Lower lobe of right lung (tissue), 2 donors: Measurements from ENCODE around the gene ARHGAP22. TPM values are rescaled to one million over a fixed set of nuclear protein-coding genes. Genes with fewer than 3 reads are reported as not detected.
A peak's percentile ranks its signal among the peaks of the same experiment; 100 is the strongest.

Source experiments
- ATAC-seq, 2 donors: fragments of 200-7000 bp; cut with Tn5 transposase; one replicate each; pipeline ENCODE4 v1.9.1; 2020 to 2022; ENCODE audit warnings: mild to moderate bottlenecking in 2 of 2, moderate library complexity in 2 of 2
- DNase-seq: peaks from one replicate; pipeline ENCODE4 v3.0.0-alpha.2; 2020
- H3K27ac ChIP-seq: fragments of 200-600 bp; one replicate; pipeline ENCODE4 v1.8.0; 2022
- H3K27me3 ChIP-seq: fragments of 200-600 bp; one replicate; pipeline ENCODE4 v1.8.0; 2022; ENCODE audit warnings: low read depth
- H3K36me3 ChIP-seq: fragments of 200-600 bp; one replicate; pipeline ENCODE4 v1.8.0; 2022; ENCODE audit warnings: mild to moderate bottlenecking
- H3K4me1 ChIP-seq: fragments of 200-600 bp; one replicate; pipeline ENCODE4 v1.8.0; 2022
- H3K4me3 ChIP-seq: fragments of 200-600 bp; one replicate; pipeline ENCODE4 v1.8.0; 2022; ENCODE audit warnings: mild to moderate bottlenecking
- H3K9me3 ChIP-seq: fragments of 200-600 bp; one replicate; pipeline ENCODE4 v1.8.0; 2022
- intact Hi-C: fragments of 100-400 bp; cut with DNase I; formaldehyde crosslinking; loops from one replicate; pipeline ENCODE4 v1.11.0; 2022
- total RNA-seq: library from RNA; stranded (reverse); fragmentation: NEBNext Ultra II Directional; extraction: Animal tissue kit (Norgen Biotek cat#: 25700); gene quantifications from one replicate; pipeline ENCODE4 v1.2.1, GENCODE V29; 2021
- TF ChIP-seq, protein P1 (sequence below): fragments of 200-600 bp; IDR thresholded peaks from one replicate; pipeline ENCODE4 v1.8.0; 2022; ENCODE audit warnings: antibody characterized with exemption, mild to moderate bottlenecking
- donor health status: DM: no; HTN: yes; CAD: no; lungs with severe emphysema.

ARHGAP22 gene
- total RNA-seq, 1 donor from 2014 or later: 9.6 TPM

DNA sequence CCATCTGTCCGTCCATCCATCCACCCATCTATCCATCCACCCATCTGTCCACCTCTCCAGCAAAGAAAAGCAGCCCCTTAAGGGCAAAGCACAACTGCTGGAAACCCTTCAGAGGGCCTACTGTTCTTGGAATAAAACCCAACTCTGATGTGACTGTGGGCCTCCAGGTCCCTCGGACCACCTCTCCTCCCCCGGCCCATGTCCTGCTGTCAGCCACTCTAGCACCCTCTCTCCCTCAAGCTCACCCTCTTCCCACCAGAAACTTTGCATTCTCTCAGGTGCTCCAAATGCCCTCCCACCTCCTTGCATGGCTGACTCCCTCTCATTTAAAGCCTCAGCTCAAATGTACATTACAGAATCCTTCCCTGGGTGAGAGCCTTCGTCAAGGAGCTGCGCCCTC, 110.3 kb downstream of the ARHGAP22 start:
- no peaks in the 10 kb centered on the region for H3K36me3 ChIP-seq
- H3K27ac ChIP-seq: no peak overlapping the region
- DNase-seq: no peak
- H3K9me3 ChIP-seq: no peaks in the 10 kb centered on the region
- TF ChIP-seq, protein P1, sequence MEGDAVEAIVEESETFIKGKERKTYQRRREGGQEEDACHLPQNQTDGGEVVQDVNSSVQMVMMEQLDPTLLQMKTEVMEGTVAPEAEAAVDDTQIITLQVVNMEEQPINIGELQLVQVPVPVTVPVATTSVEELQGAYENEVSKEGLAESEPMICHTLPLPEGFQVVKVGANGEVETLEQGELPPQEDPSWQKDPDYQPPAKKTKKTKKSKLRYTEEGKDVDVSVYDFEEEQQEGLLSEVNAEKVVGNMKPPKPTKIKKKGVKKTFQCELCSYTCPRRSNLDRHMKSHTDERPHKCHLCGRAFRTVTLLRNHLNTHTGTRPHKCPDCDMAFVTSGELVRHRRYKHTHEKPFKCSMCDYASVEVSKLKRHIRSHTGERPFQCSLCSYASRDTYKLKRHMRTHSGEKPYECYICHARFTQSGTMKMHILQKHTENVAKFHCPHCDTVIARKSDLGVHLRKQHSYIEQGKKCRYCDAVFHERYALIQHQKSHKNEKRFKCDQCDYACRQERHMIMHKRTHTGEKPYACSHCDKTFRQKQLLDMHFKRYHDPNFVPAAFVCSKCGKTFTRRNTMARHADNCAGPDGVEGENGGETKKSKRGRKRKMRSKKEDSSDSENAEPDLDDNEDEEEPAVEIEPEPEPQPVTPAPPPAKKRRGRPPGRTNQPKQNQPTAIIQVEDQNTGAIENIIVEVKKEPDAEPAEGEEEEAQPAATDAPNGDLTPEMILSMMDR: no peak
- ATAC-seq: no peak
- no peaks in the 10 kb centered on the region for H3K27me3 ChIP-seq
- intact Hi-C loops: no loop called here
- H3K4me1 ChIP-seq: no peaks in the 10 kb centered on the region
- no peak overlapping the region for H3K4me3 ChIP-seq

DNA sequence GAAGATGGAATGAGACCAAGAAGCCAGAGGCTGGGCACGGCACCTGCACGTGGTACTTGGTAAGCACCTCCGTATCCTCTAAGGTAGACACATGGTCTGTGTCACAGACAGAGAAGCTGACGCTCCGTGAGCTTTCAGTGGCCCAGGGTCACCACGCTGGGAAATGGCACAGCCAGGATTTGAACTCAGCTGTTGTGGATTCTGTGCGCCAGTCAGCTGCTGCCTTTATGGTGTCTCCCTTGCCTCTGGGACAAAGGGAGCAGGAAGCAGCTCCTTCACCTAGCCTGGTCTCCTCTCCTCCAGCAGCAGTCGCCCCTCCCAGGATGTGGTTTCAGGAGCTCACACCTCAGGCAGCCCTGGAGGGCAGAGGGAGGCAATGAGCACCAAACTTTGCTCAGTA, 110.8 kb downstream of the ARHGAP22 start:
- TF ChIP-seq, protein P1: no peak
- Histone ChIP-seq H3K4me3 (no peak overlapping the region), H3K9me3 (no peaks in the 10 kb centered on the region), H3K36me3 (no peaks in the 10 kb centered on the region), H3K4me1 (no peaks in the 10 kb centered on the region), H3K27me3 (no peaks in the 10 kb centered on the region), H3K27ac (no peak overlapping the region)
- no peak for ATAC-seq
- intact Hi-C loops: no loop called here
- DNase-seq: no peak

DNA sequence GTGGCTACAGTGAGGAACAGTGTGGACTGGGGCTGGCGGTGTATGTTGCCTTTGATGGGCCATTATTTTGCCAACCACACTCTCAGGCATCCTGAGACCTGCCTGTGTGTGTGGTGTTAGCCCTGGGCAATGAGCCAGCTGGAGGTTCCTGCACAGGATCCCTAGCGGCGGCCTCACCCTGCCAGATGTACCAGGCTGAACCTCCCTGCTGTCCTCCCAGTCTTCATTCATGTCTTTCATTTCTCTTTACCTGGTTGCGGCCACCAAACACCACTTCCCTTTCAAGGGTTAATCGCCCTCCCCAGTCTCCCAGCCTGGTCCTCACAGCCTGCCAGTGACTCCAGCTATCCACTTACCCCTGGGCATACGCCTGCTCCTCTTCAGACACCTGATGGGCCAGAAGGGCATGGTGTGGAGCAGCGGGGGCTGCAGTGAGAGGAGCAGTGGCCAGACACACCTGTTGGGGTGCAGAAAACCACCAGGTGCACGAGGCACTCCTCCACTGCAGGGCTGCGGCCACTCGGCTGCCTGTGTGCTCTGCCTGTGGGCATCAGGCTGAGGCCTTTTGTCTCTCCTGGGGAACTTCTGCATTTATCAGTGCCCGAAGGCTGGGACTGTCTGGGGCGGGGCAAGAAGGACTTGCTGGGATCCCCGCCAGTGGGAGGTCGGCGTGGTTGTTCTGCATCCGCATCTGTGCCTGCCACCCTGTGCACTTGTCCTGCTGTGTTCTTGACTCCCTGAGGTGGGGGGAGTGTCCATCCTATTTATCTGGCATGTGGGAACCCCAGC, 111.6 kb downstream of the ARHGAP22 start:
- Histone ChIP-seq H3K36me3 (no peaks in the 10 kb centered on the region), H3K4me1 (no peaks in the 10 kb centered on the region), H3K4me3 (no peak overlapping the region), H3K27me3 (no peaks in the 10 kb centered on the region), H3K27ac (no peak overlapping the region), H3K9me3 (no peaks in the 10 kb centered on the region)
- ATAC-seq (peak; percentile 46 to 71), DNase-seq (peak; percentile 71)
- intact Hi-C loops: no loop called here
- TF ChIP-seq, protein P1: no peak

GRCh38 chr10:48492201-48492600, 112.7 kb downstream of the ARHGAP22 start:
- intact Hi-C loops: no loop called here
- no peaks in the 10 kb centered on the region for H3K9me3 ChIP-seq
- no peaks in the 10 kb centered on the region for H3K36me3 ChIP-seq
- DNase-seq: no peak
- H3K27ac ChIP-seq: no peak overlapping the region
- TF ChIP-seq, protein P1: no peak
- no peak for ATAC-seq
- no peaks in the 10 kb centered on the region for H3K27me3 ChIP-seq
- no peaks in the 10 kb centered on the region for H3K4me1 ChIP-seq
- no peak overlapping the region for H3K4me3 ChIP-seq

DNA sequence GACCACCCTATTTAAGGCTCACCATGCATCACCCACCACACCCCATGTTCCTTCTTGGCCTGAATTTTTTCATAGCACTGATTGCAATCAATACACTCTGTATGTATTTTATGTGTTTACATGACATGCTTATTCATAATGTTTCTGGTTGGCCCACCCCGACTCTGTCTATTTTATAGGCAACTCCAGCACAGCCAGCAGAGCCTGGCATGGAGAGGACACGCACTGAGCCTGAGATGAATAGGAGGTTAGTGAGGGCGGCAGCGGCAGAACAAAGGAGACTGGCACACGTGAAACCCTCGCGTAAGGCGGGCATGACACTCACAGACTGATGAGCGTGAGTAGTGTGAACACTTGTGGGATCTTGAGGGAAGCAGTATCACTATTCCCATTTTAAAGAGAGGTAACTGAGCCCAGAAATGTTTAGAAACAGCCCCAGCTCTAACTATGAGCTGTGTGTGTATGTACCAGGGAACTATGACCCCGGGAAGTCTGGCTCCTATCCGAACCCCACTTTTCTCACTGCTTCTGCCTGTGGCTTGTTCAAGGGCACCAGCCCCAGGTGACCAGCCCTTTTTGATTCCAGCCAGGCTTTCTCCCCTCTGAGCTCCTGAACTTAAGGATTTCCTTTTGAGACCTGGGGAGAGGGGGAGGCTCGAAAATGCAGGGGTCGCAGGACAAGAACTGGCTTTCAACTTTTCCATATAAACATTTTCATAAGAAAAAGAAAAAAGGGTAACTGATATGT, 113.3 kb downstream of the ARHGAP22 start:
- Histone ChIP-seq H3K4me3 (no peak overlapping the region), H3K36me3 (no peaks in the 10 kb centered on the region), H3K4me1 (no peaks in the 10 kb centered on the region), H3K27ac (no peak overlapping the region), H3K9me3 (no peaks in the 10 kb centered on the region), H3K27me3 (no peaks in the 10 kb centered on the region)
- TF ChIP-seq, protein P1: no peak
- intact Hi-C loops: no loop called here
- ATAC-seq: no peak
- DNase-seq: no peak
